Fibroblast of upper back skin (primary cell): ENCODE data around the gene SLC25A6.
"Not testable (repeated sequence)": the region's sequence is repeated elsewhere in the genome, so short reads cannot be mapped to it uniquely, and the experiment has no call there.

Experiments used
- DNase-seq: peaks from one replicate; pipeline ENCODE4 v3.0.0-alpha.2; 2013

Gene SLC25A6

GRCh38 chrX:1351981-1352714, 39.8 kb downstream of the SLC25A6 start:
- no peak for DNase-seq

DNA sequence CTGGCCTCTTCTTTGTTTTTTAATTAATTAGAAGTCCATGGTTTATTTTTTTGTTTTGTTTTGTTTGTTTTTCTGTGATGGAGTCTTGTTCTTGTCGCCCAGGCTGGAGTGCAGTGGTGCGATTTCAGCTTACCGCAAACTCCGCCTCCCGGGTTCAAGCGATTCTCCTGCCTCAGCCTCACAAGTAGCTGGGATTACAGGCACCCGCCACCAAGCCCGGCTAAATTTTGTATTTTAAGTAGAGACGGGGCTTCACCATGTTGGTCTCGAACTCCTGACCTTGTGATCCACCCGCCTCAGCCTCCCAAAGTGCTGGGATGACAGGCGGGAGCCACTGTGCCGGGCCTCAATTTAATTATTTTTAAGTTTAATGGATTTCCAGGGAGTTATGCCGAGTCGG, 42.3 kb downstream of the SLC25A6 start:
- not testable (repeated sequence) for DNase-seq

DNA sequence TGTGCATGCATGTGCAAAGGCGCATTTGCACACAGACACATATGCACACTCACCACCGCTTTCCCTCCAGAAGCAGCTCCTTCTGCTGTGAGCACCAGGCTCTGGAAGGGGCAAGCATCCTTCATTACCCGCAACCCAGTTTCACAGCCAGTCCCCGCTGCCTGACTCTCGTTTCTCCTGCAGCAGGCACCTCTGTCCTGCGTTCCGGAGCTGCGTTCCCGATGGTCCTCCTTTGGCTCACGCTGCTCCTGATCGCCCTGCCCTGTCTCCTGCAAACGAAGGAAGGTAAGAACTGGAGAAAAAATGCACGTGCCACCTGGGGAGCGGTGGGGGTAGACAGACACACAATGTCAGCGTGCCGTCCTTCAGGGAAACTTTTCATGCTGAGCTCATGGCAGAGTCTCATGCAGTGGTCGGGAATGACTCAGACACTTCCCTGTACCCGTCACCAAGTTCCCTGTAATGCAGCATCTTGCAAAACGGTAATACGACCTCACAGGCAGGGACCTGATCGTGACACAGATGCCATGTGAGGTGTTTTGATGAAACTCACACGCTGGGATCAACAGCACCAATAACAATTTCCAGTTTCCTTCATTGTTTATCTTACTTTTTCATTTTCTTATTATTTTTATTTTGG, 50.2 kb downstream of the SLC25A6 start:
- no peak for DNase-seq

DNA sequence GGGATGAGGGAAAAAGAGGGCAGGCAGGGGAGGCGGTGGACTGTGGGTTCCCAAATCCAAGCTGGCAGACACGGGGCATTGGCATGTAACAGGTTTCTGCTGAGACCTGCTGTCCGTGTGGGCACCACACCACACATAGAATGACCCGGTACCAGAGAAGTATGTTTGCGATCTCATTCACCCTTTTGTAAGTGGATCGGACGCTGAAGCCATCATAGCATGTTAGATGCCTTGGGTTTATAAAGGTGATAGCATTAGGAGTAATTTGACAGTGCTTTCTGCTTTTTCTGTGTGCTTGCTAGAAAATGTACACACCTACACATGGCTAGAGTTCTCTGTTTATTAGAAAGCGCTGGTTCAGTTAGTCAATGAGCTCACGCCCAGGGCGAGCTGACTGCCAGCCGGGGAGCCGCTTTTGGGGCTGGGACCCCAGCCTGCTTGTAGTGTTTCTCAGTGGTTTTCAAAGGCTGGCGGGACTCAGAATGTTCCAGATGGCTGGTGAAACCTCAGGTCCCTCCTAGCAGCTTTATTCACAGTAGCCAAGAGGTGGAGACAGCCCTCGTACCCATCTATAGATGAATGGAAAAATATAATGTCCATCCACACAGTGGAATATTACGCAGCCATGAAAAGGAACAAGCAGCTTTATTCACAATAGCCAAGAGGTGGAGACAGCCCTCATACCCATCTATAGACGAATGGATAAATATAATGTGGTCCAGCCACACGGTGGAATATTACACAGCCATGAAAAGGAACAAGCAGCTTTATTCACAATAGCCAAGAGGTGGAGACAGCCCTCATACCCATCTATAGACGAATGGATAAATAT, 54.7 kb downstream of the SLC25A6 start:
- DNase-seq = no peak

GRCh38 chrX:1336331-1336943, 55.5 kb downstream of the SLC25A6 start, which contains the start of gene IL3RA:
TSS of gene IL3RA (plus strand) at chrX:1336785. CDS start at chrX:1341766, 4,981 bp downstream.
- no peak for DNase-seq
